HEK293T (cell line): ENCODE data around the gene GALC.
"Not testable (repeated sequence)": the region's sequence is repeated elsewhere in the genome, so short reads cannot be mapped to it uniquely, and the experiment has no call there.

ENCODE experiments used
- ARNT ChIP-seq: fragments of 450-650 bp; IDR thresholded peaks from 2 replicates; pipeline ENCODE4 v1.6.1; 2017; ENCODE audit warnings: mild to moderate bottlenecking
- BHLHE40 ChIP-seq: fragments of 450-650 bp; IDR thresholded peaks from 2 replicates; pipeline ENCODE4 v1.6.1; 2016; ENCODE audit warnings: mild to moderate bottlenecking, moderate library complexity, borderline replicate concordance
- FOXA1 ChIP-seq: fragments of 450-650 bp; IDR thresholded peaks from 2 replicates; pipeline ENCODE4 v1.6.1; 2016; ENCODE audit warnings: mild to moderate bottlenecking
- FOXM1 ChIP-seq: fragments of 450-650 bp; IDR thresholded peaks from 2 replicates; pipeline ENCODE4 v1.6.1; 2017; ENCODE audit warnings: mild to moderate bottlenecking, borderline replicate concordance
- HDGF ChIP-seq: fragments of 450-650 bp; IDR thresholded peaks from 2 replicates; pipeline ENCODE4 v1.6.1; 2017; ENCODE audit warnings: antibody characterized with exemption, borderline replicate concordance
- SP1 ChIP-seq: fragments of 450-650 bp; IDR thresholded peaks from 2 replicates; pipeline ENCODE4 v1.6.1; 2017
- SUZ12 ChIP-seq: fragments of 450-650 bp; IDR thresholded peaks from 2 replicates; pipeline ENCODE4 v1.6.1; 2016; ENCODE audit warnings: mild to moderate bottlenecking
- TARDBP ChIP-seq: fragments of 450-650 bp; IDR thresholded peaks from 2 replicates; pipeline ENCODE4 v1.6.1; 2016
- TF ChIP-seq, protein P1 (sequence below): fragments of 450-650 bp; IDR thresholded peaks from 2 replicates; pipeline ENCODE4 v1.6.1; 2016

DNA sequence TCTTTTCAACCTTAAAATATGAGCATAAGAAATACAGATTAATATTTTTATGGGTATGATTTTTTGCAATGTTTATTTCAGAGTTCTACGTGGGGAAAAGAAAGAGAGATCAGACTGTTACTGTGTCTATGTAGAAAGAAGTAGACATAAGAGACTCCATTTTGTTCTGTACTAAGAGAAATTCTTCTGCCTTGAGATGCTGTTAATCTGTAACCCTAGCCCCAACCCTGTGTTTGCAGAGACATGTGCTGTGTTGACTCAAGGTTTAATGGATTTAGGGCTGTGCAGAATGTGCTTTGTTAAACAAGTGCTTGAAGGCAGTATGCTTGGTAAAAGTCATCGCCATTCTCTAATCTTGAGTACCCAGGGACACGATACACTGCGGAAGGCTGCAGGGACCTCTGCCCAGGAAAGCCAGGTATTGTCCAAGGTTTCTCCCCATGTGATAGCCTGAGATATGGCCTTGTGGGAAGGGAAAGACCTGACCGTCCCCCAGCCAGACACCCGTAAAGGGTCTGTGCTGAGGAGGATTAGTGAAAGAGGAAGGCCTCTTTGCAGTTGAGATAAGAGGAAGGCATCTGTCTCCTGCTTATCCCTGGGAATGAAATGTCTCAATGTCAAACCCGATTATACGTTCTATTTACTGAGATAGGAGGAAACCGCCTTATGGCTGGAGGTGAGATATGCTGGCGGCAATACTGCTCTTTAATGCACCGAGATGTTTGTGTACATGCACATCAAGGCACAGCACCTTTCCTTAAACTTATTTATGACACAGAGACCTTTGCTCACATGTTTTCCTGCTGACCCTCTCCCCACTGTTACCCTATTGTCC, 31.5 kb upstream of the GALC start:
- TF ChIP-seq BHLHE40, SUZ12, TARDBP, FOXM1, HDGF, SP1, ARNT, FOXA1: not testable (repeated sequence)
- TF ChIP-seq, protein P1, sequence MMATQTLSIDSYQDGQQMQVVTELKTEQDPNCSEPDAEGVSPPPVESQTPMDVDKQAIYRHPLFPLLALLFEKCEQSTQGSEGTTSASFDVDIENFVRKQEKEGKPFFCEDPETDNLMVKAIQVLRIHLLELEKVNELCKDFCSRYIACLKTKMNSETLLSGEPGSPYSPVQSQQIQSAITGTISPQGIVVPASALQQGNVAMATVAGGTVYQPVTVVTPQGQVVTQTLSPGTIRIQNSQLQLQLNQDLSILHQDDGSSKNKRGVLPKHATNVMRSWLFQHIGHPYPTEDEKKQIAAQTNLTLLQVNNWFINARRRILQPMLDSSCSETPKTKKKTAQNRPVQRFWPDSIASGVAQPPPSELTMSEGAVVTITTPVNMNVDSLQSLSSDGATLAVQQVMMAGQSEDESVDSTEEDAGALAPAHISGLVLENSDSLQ = not testable (repeated sequence)
